Measurements from ENCODE around the gene NBAS.

GRCh38 chr2:15334644-15335326, 226.3 kb downstream of the NBAS start:
- TF ChIP-seq BHLHE40 (IDR thresholded peaks at IDR 0.05; ENCODE audit: low read depth, low read length) (no peak), CTCF (conservative IDR thresholded peaks at IDR 0.05; ENCODE audit: low read depth, low read length) (no peak), POLR2A (IDR thresholded peaks at IDR 0.05; ENCODE audit: low read depth, low read length) (no peak), RAD21 (IDR thresholded peaks at IDR 0.05; ENCODE audit: low read length) (no peak), MXI1 (IDR thresholded peaks at IDR 0.05; ENCODE audit: borderline replicate concordance, low read depth, low read length) (no peak), CHD1 (IDR thresholded peaks at IDR 0.05; ENCODE audit: low read depth, low read length) (no peak), CEBPB (IDR thresholded peaks at IDR 0.05; ENCODE audit: low read depth, low read length) (no peak), SMC3 (IDR thresholded peaks at IDR 0.05; ENCODE audit: low read depth, low read length) (no peak), USF2 (IDR thresholded peaks at IDR 0.05; ENCODE audit: low read depth, low read length) (no peak), MAFK (IDR thresholded peaks at IDR 0.05; ENCODE audit: low read depth, low read length) (no peak), MAZ (IDR thresholded peaks at IDR 0.05; ENCODE audit: borderline replicate concordance, low read depth, low read length) (no peak), RFX5 (IDR thresholded peaks at IDR 0.05; ENCODE audit: low read depth, low read length) (no peak)

Measured in IMR-90 (cell line).